Suprapubic skin (tissue), 4 donors: ENCODE measurements around the gene BAIAP2L1. TPM values are rescaled to one million over a fixed set of nuclear protein-coding genes. Genes with fewer than 3 reads are reported as not detected.
A peak's percentile ranks its signal among the peaks of the same experiment; 100 is the strongest.

ENCODE experiments used
- DNase-seq, 2 donors: peaks; one replicate each; pipeline ENCODE4 v3.0.0-alpha.2; 2019; ENCODE audit warnings: low spot score in 2 of 2
- H3K27ac ChIP-seq: fragments of 200-600 bp; sonication (generic); one replicate; pipeline ENCODE4 v1.5.1; 2019
- H3K27me3 ChIP-seq: fragments of 200-600 bp; sonication (generic); one replicate; pipeline ENCODE4 v1.5.1; 2019
- H3K36me3 ChIP-seq: fragments of 200-600 bp; sonication (generic); one replicate; pipeline ENCODE4 v1.5.1; 2019
- H3K4me1 ChIP-seq: fragments of 200-600 bp; sonication (generic); one replicate; pipeline ENCODE4 v1.5.1; 2019
- H3K4me3 ChIP-seq: fragments of 200-600 bp; sonication (generic); one replicate; pipeline ENCODE4 v1.5.1; 2019; ENCODE audit warnings: mild to moderate bottlenecking
- H3K9me3 ChIP-seq: fragments of 200-600 bp; sonication (generic); one replicate; pipeline ENCODE4 v1.5.1; 2019
- CTCF ChIP-seq, 2 donors: fragments of 200-600 bp in 1 of 2; fragments of 450-650 bp in 1 of 2; sonication (generic) in 1 of 2; IDR thresholded peaks; one replicate each; pipeline ENCODE4 v1.5.1; 2016 to 2019; ENCODE audit warnings: antibody characterized with exemption in 2 of 2, mild to moderate bottlenecking in 1 of 2, moderate library complexity in 1 of 2
- EP300 ChIP-seq: sonication (generic); formaldehyde crosslinking; IDR thresholded peaks from one replicate; pipeline ENCODE4 v1.6.1; 2017; ENCODE audit warnings: antibody characterized with exemption
- POLR2A ChIP-seq, 2 donors: fragments of 450-650 bp; IDR thresholded peaks; one replicate each; pipeline ENCODE4 v1.6.1; 2017; ENCODE audit warnings: antibody characterized with exemption in 2 of 2, mild to moderate bottlenecking in 2 of 2, moderate library complexity in 2 of 2
- POLR2AphosphoS5 ChIP-seq, 3 donors: sonication (generic); formaldehyde crosslinking; IDR thresholded peaks; one replicate each; pipeline ENCODE4 v1.6.1; 2017; ENCODE audit warnings: antibody characterized with exemption in 3 of 3
- WGBS: methylation state at CpG from one replicate; pipeline ENCODE4 v1.1.5; 2018; 5-methylcytosine and 5-hydroxymethylcytosine counted together
- total RNA-seq, 4 donors: library from RNA; depleted of rRNA; stranded (reverse); fragments of >200 nt; gene quantifications; one replicate each; pipeline ENCODE4 v1.1.0, GENCODE V29; 2016

Gene BAIAP2L1
- total RNA-seq, 4 donors from 2014 or later: 24.3 to 28.2 (median 26.9) TPM

- DNase-seq: no peak
- H3K9me3 ChIP-seq: no peaks in the 10 kb centered on the region
- no peaks in the 10 kb centered on the region for H3K27me3 ChIP-seq
- TF ChIP-seq POLR2A (IDR thresholded peaks at IDR 0.05) (no peak), EP300 (no peak)
- H3K27ac ChIP-seq: no peak overlapping the region
- WGBS: 89% methylated on average over 4 of the region's 4 CpGs
- H3K36me3 ChIP-seq: no peaks in the 10 kb centered on the region
- peaks cover 31% of the 10 kb centered on the region for H3K4me1 ChIP-seq
- no peak overlapping the region for H3K4me3 ChIP-seq
Measured at GRCh38 chr7:98278936-98279335, 122.0 kb downstream of the BAIAP2L1 start.

- WGBS: 100% methylated on average over 5 of the region's 5 CpGs
Measured at GRCh38 chr7:98278408-98278807, 122.5 kb downstream of the BAIAP2L1 start.

GRCh38 chr7:98276241-98276761 lies 124.6 kb downstream of the BAIAP2L1 start:
- H3K27me3 ChIP-seq: no peaks in the 10 kb centered on the region
- H3K4me1 ChIP-seq: peaks cover 12% of the 10 kb centered on the region
- no peak for DNase-seq
- WGBS: 46% methylated on average over 5 of the region's 5 CpGs
- TF ChIP-seq CTCF (IDR thresholded peaks at IDR 0.05) (no peak), POLR2AphosphoS5 (IDR thresholded peaks at IDR 0.05) (no peak), EP300 (no peak), POLR2A (IDR thresholded peaks at IDR 0.05) (no peak)
- H3K27ac ChIP-seq: peak overlapping the region; percentile 2
- no peaks in the 10 kb centered on the region for H3K9me3 ChIP-seq
- no peak overlapping the region for H3K4me3 ChIP-seq
- H3K36me3 ChIP-seq: no peaks in the 10 kb centered on the region

More at GRCh38 chr7:98278408-98278807, 122.5 kb downstream of the BAIAP2L1 start:
- Histone ChIP-seq H3K4me3 (no peak overlapping the region), H3K27ac (no peak overlapping the region), H3K9me3 (no peaks in the 10 kb centered on the region), H3K27me3 (no peaks in the 10 kb centered on the region), H3K36me3 (no peaks in the 10 kb centered on the region), H3K4me1 (peaks cover 26% of the 10 kb centered on the region)
- TF ChIP-seq EP300 (no peak), POLR2AphosphoS5 (IDR thresholded peaks at IDR 0.05) (no peak), POLR2A (IDR thresholded peaks at IDR 0.05) (no peak), CTCF (IDR thresholded peaks at IDR 0.05) (no peak)
- no peak for DNase-seq

- Histone ChIP-seq H3K4me3 (no peak overlapping the region), H3K27ac (no peak overlapping the region), H3K4me1 (no peaks in the 10 kb centered on the region), H3K36me3 (peaks cover 6% of the 10 kb centered on the region), H3K27me3 (no peaks in the 10 kb centered on the region), H3K9me3 (no peaks in the 10 kb centered on the region)
- no peak for TF ChIP-seq CTCF (IDR thresholded peaks at IDR 0.05)
- TF ChIP-seq EP300: no peak
- TF ChIP-seq POLR2AphosphoS5 (IDR thresholded peaks at IDR 0.05): no peak
- no peak for TF ChIP-seq POLR2A (IDR thresholded peaks at IDR 0.05)
- WGBS: 84% methylated on average over 3 of the region's 3 CpGs
- DNase-seq: no peak
Measured at GRCh38 chr7:98267303-98267702, 133.6 kb downstream of the BAIAP2L1 start.

GRCh38 chr7:98266840-98267239 lies 134.1 kb downstream of the BAIAP2L1 start:
- Histone ChIP-seq H3K27me3 (no peaks in the 10 kb centered on the region), H3K4me1 (no peaks in the 10 kb centered on the region), H3K36me3 (peaks cover 7% of the 10 kb centered on the region), H3K4me3 (no peak overlapping the region), H3K9me3 (no peaks in the 10 kb centered on the region), H3K27ac (no peak overlapping the region)
- 67% methylated on average over 2 of the region's 2 CpGs for WGBS
- no peak for TF ChIP-seq POLR2A (IDR thresholded peaks at IDR 0.05)
- TF ChIP-seq POLR2AphosphoS5 (IDR thresholded peaks at IDR 0.05): no peak
- no peak for TF ChIP-seq EP300
- no peak for TF ChIP-seq CTCF (IDR thresholded peaks at IDR 0.05)
- DNase-seq: no peak

GRCh38 chr7:98265841-98266271 lies 135.0 kb downstream of the BAIAP2L1 start:
- H3K27ac ChIP-seq: no peak overlapping the region
- DNase-seq: no peak
- TF ChIP-seq CTCF (IDR thresholded peaks at IDR 0.05) (no peak), POLR2A (IDR thresholded peaks at IDR 0.05) (no peak), EP300 (no peak), POLR2AphosphoS5 (IDR thresholded peaks at IDR 0.05) (no peak)
- no peak overlapping the region for H3K4me3 ChIP-seq
- no peaks in the 10 kb centered on the region for H3K9me3 ChIP-seq
- 69% methylated on average over 5 of the region's 5 CpGs for WGBS
- peaks cover 14% of the 10 kb centered on the region for H3K36me3 ChIP-seq
- H3K4me1 ChIP-seq: no peaks in the 10 kb centered on the region
- no peaks in the 10 kb centered on the region for H3K27me3 ChIP-seq
